Panc1 (cell line): ENCODE measurements around the gene ITPRIP.

Experiments used
- CTCF ChIP-seq: fragments of 450-650 bp; IDR thresholded peaks from 2 replicates; pipeline ENCODE4 v1.5.1; 2017; ENCODE audit warnings: mild to moderate bottlenecking
- REST ChIP-seq, 2 experiments: IDR thresholded peaks; 2 replicates each; pipeline ENCODE4 v1.6.1; 2011 to 2012; ENCODE audit warnings: low read depth in 2 of 2, control low read depth in 1 of 2, low read length in 1 of 2, mild to moderate bottlenecking in 1 of 2, moderate library complexity in 1 of 2; ENCODE audit not compliant: insufficient read depth in 1 of 2

- TF ChIP-seq CTCF (no peak), REST (IDR thresholded peaks at IDR 0.05; ENCODE audit: insufficient read depth in 1 of 2, low read depth in 2 of 2, low read length in 1 of 2) (no peak)
Observed at GRCh38 chr10:104376784-104377300, 38.6 kb upstream of the ITPRIP start.
